GM23338 (cell line): Measurements from ENCODE around the gene SAP130. TPM values are rescaled to one million over a fixed set of nuclear protein-coding genes. Genes with fewer than 3 reads are reported as not detected.

Source experiments
- ATAC-seq: fragments of 200-7000 bp; cut with Tn5 transposase; 3 replicates; pipeline ENCODE4 v1.9.1; 2020
- DNase-seq: peaks from one replicate; pipeline ENCODE4 v3.0.0-alpha.2; 2015; ENCODE audit warnings: low spot score
- H2AFZ ChIP-seq: fragments of 200-600 bp; sonication (generic); 2 replicates; pipeline ENCODE4 v1.8.0; 2016; ENCODE audit warnings: antibody characterized with exemption, mild to moderate bottlenecking, moderate library complexity
- H3F3A ChIP-seq: fragments of 200-600 bp; sonication (generic); replicated peaks from 2 replicates; pipeline ENCODE4 v1.8.0; 2017; ENCODE audit warnings: antibody characterized with exemption, mixed run types, low read depth
- H3K27ac ChIP-seq: fragments of 200-600 bp; sonication (generic); 2 replicates; pipeline ENCODE4 v1.6.1; 2016; ENCODE audit warnings: low read depth
- H3K27me3 ChIP-seq: fragments of 200-600 bp; sonication (generic); 2 replicates; pipeline ENCODE4 v1.8.0; 2016; ENCODE audit warnings: mild to moderate bottlenecking, mixed run types, moderate library complexity; ENCODE audit not compliant: insufficient read depth
- H3K36me3 ChIP-seq: fragments of 200-600 bp; sonication (generic); 2 replicates; pipeline ENCODE4 v1.8.0; 2016; ENCODE audit warnings: mild to moderate bottlenecking; ENCODE audit not compliant: insufficient read depth
- H3K4me1 ChIP-seq: fragments of 200-600 bp; sonication (generic); 2 replicates; pipeline ENCODE4 v1.8.0; 2016; ENCODE audit warnings: mild to moderate bottlenecking, moderate library complexity; ENCODE audit not compliant: insufficient read depth
- H3K4me2 ChIP-seq: fragments of 200-600 bp; sonication (generic); 2 replicates; pipeline ENCODE4 v1.7.1; 2017; ENCODE audit warnings: mixed run types
- H3K4me3 ChIP-seq: fragments of 200-600 bp; sonication (generic); 2 replicates; pipeline ENCODE4 v1.6.1; 2016; ENCODE audit warnings: mixed run types
- H3K79me2 ChIP-seq: fragments of 200-600 bp; sonication (generic); replicated peaks from 2 replicates; pipeline ENCODE4 v1.8.0; 2017; ENCODE audit warnings: mild to moderate bottlenecking; ENCODE audit not compliant: insufficient read depth
- H3K9me2 ChIP-seq: fragments of 200-600 bp; sonication (generic); 2 replicates; pipeline ENCODE4 v1.8.0; 2017; ENCODE audit not compliant: insufficient read depth
- H4K20me1 ChIP-seq: fragments of 200-600 bp; sonication (generic); replicated peaks from 2 replicates; pipeline ENCODE4 v1.8.0; 2017; ENCODE audit warnings: mild to moderate bottlenecking; ENCODE audit not compliant: insufficient read depth
- H3K27ac Mint-ChIP-seq: 2 replicates; pipeline ENCODE4 v1.8.0; 2020; ENCODE audit warnings: inconsistent platforms, mild to moderate bottlenecking, moderate library complexity, mixed read lengths
- H3K27me3 Mint-ChIP-seq: 3 replicates; pipeline ENCODE4 v1.8.0; 2022; ENCODE audit warnings: low read depth, mild to moderate bottlenecking, moderate library complexity, mixed read lengths, inconsistent platforms; ENCODE audit not compliant: insufficient read depth, poor library complexity
- H3K36me3 Mint-ChIP-seq: 3 replicates; pipeline ENCODE4 v1.8.0; 2021; ENCODE audit warnings: low read depth, mild to moderate bottlenecking, inconsistent platforms, moderate library complexity, mixed read lengths
- H3K4me1 Mint-ChIP-seq: 3 replicates; pipeline ENCODE4 v1.8.0; 2020; ENCODE audit warnings: mild to moderate bottlenecking, inconsistent platforms, mixed read lengths
- H3K4me3 Mint-ChIP-seq: 3 replicates; pipeline ENCODE4 v1.8.0; 2021; ENCODE audit warnings: moderate library complexity, mild to moderate bottlenecking, inconsistent platforms, mixed read lengths
- H3K9me3 Mint-ChIP-seq: 3 replicates; pipeline ENCODE4 v1.8.0; 2020; ENCODE audit warnings: moderate library complexity, mild to moderate bottlenecking, inconsistent platforms, mixed read lengths
- CREB1 ChIP-seq: fragments of 250-450 bp; sonication (Bioruptor Pico); IDR thresholded peaks from 2 replicates; pipeline ENCODE4 v1.5.0; 2020; ENCODE audit warnings: low read depth, mild to moderate bottlenecking, moderate library complexity
- ETS1 ChIP-seq: IDR thresholded peaks from 2 replicates; pipeline ENCODE4 v1.6.1; 2016; ENCODE audit warnings: antibody characterized with exemption
- EZH2 ChIP-seq: fragments of 200-600 bp; sonication (generic); IDR thresholded peaks from one replicate; pipeline ENCODE4 v1.8.0; 2017; ENCODE audit warnings: antibody characterized with exemption, mild to moderate bottlenecking, low read depth; ENCODE audit not compliant: unreplicated experiment
- EZH2phosphoT487 ChIP-seq: fragments of 200-600 bp; sonication (generic); IDR thresholded peaks from one replicate; pipeline ENCODE4 v1.8.1; 2018; ENCODE audit warnings: antibody characterized with exemption; ENCODE audit not compliant: unreplicated experiment
- JUNB ChIP-seq: IDR thresholded peaks from one replicate; pipeline ENCODE4 v1.6.1; 2016; ENCODE audit warnings: antibody characterized with exemption; ENCODE audit not compliant: unreplicated experiment
- NANOG ChIP-seq: IDR thresholded peaks from 2 replicates; pipeline ENCODE4 v1.6.1; 2016; ENCODE audit warnings: antibody characterized with exemption, borderline replicate concordance
- POLR2AphosphoS5 ChIP-seq: IDR thresholded peaks from 2 replicates; pipeline ENCODE4 v1.6.1; 2016; ENCODE audit warnings: antibody characterized with exemption, low read depth
- STAT1 ChIP-seq: IDR thresholded peaks from one replicate; pipeline ENCODE4 v1.6.1; 2016; ENCODE audit warnings: antibody characterized with exemption; ENCODE audit not compliant: unreplicated experiment
- ZNF114 ChIP-seq: fragments of 250-450 bp; sonication (Bioruptor Pico); IDR thresholded peaks from 2 replicates; pipeline ENCODE4 v1.5.0; 2020; ENCODE audit warnings: mild to moderate bottlenecking, moderate library complexity
- ZNF331 ChIP-seq: fragments of 250-450 bp; sonication (Bioruptor Pico); IDR thresholded peaks from 2 replicates; pipeline ENCODE4 v1.5.0; 2020; ENCODE audit warnings: low read depth, mild to moderate bottlenecking, moderate library complexity
- polyA plus RNA-seq: library from polyadenylated mRNA; unstranded; fragments of >200 nt; fragmentation: Nextera tagmentation; extraction: Ambion mirVana; gene quantifications from 2 replicates; pipeline ENCODE4 v1.2.1, GENCODE V29; 2016
- total RNA-seq: library from RNA; depleted of rRNA; stranded (reverse); fragments of >200 nt; shearing (Covaris generic); gene quantifications from 2 replicates; pipeline ENCODE4 v1.2.3, GENCODE V29; 2014
- TF ChIP-seq, protein P1 (sequence below): IDR thresholded peaks from one replicate; pipeline ENCODE4 v1.6.1; 2018; ENCODE audit warnings: antibody characterized with exemption; ENCODE audit not compliant: unreplicated experiment
- TF ChIP-seq, protein P2 (sequence below), 2 experiments: fragments of 200-600 bp in 1 of 2; sonication (generic) in 1 of 2; conservative IDR thresholded peaks; 2 replicates each; pipeline versions ENCODE4 v1.5.1 to v1.6.1; 2016 to 2017; ENCODE audit warnings: antibody characterized with exemption in 2 of 2, low read depth in 2 of 2, mild to moderate bottlenecking in 2 of 2, moderate library complexity in 1 of 2
- TF ChIP-seq, protein P3 (sequence below): fragments of 250-450 bp; sonication (Bioruptor Pico); IDR thresholded peaks from 2 replicates; pipeline ENCODE4 v1.5.0; 2020; ENCODE audit warnings: mild to moderate bottlenecking, moderate library complexity

Gene SAP130
- total and polyA plus RNA-seq, 2 experiments from 2014 or later, result 19.5 to 35.1 TPM

- Histone ChIP-seq H3K27me3 (no peaks in the 10 kb centered on the region), H3F3A (no peaks in the 10 kb centered on the region), H3K27ac (no peak overlapping the region; the same call in 1 of the 2 replicates), H3K9me2 (no peaks in the 10 kb centered on the region), H3K4me2 (no peak overlapping the region), H3K36me3 (peaks cover 33% of the 10 kb centered on the region), H4K20me1 (peaks cover 5% of the 10 kb centered on the region), H3K4me3 (no peak overlapping the region), H2AFZ (no peak overlapping the region), H3K79me2 (no peaks in the 10 kb centered on the region; the same call in 1 of the 2 replicates), H3K4me1 (no peaks in the 10 kb centered on the region)
- Mint-ChIP-seq H3K4me1 (no peaks in the 10 kb centered on the region), H3K27ac (no peak overlapping the region), H3K27me3 (no peaks in the 10 kb centered on the region), H3K4me3 (no peak overlapping the region), H3K36me3 (peaks cover 38% of the 10 kb centered on the region), H3K9me3 (no peaks in the 10 kb centered on the region)
- TF ChIP-seq CREB1 (no peak), JUNB (no peak), ETS1 (no peak), EZH2phosphoT487 (no peak), EZH2 (no peak), NANOG (no peak), STAT1 (no peak), ZNF114 (no peak), ZNF331 (no peak), POLR2AphosphoS5 (no peak)
- TF ChIP-seq, protein P1, sequence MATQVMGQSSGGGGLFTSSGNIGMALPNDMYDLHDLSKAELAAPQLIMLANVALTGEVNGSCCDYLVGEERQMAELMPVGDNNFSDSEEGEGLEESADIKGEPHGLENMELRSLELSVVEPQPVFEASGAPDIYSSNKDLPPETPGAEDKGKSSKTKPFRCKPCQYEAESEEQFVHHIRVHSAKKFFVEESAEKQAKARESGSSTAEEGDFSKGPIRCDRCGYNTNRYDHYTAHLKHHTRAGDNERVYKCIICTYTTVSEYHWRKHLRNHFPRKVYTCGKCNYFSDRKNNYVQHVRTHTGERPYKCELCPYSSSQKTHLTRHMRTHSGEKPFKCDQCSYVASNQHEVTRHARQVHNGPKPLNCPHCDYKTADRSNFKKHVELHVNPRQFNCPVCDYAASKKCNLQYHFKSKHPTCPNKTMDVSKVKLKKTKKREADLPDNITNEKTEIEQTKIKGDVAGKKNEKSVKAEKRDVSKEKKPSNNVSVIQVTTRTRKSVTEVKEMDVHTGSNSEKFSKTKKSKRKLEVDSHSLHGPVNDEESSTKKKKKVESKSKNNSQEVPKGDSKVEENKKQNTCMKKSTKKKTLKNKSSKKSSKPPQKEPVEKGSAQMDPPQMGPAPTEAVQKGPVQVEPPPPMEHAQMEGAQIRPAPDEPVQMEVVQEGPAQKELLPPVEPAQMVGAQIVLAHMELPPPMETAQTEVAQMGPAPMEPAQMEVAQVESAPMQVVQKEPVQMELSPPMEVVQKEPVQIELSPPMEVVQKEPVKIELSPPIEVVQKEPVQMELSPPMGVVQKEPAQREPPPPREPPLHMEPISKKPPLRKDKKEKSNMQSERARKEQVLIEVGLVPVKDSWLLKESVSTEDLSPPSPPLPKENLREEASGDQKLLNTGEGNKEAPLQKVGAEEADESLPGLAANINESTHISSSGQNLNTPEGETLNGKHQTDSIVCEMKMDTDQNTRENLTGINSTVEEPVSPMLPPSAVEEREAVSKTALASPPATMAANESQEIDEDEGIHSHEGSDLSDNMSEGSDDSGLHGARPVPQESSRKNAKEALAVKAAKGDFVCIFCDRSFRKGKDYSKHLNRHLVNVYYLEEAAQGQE, result no peak
- TF ChIP-seq, protein P2, sequence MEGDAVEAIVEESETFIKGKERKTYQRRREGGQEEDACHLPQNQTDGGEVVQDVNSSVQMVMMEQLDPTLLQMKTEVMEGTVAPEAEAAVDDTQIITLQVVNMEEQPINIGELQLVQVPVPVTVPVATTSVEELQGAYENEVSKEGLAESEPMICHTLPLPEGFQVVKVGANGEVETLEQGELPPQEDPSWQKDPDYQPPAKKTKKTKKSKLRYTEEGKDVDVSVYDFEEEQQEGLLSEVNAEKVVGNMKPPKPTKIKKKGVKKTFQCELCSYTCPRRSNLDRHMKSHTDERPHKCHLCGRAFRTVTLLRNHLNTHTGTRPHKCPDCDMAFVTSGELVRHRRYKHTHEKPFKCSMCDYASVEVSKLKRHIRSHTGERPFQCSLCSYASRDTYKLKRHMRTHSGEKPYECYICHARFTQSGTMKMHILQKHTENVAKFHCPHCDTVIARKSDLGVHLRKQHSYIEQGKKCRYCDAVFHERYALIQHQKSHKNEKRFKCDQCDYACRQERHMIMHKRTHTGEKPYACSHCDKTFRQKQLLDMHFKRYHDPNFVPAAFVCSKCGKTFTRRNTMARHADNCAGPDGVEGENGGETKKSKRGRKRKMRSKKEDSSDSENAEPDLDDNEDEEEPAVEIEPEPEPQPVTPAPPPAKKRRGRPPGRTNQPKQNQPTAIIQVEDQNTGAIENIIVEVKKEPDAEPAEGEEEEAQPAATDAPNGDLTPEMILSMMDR (conservative IDR thresholded peaks at IDR 0.05; ENCODE audit: low read depth in 2 of 2), result no peak
- TF ChIP-seq, protein P3, sequence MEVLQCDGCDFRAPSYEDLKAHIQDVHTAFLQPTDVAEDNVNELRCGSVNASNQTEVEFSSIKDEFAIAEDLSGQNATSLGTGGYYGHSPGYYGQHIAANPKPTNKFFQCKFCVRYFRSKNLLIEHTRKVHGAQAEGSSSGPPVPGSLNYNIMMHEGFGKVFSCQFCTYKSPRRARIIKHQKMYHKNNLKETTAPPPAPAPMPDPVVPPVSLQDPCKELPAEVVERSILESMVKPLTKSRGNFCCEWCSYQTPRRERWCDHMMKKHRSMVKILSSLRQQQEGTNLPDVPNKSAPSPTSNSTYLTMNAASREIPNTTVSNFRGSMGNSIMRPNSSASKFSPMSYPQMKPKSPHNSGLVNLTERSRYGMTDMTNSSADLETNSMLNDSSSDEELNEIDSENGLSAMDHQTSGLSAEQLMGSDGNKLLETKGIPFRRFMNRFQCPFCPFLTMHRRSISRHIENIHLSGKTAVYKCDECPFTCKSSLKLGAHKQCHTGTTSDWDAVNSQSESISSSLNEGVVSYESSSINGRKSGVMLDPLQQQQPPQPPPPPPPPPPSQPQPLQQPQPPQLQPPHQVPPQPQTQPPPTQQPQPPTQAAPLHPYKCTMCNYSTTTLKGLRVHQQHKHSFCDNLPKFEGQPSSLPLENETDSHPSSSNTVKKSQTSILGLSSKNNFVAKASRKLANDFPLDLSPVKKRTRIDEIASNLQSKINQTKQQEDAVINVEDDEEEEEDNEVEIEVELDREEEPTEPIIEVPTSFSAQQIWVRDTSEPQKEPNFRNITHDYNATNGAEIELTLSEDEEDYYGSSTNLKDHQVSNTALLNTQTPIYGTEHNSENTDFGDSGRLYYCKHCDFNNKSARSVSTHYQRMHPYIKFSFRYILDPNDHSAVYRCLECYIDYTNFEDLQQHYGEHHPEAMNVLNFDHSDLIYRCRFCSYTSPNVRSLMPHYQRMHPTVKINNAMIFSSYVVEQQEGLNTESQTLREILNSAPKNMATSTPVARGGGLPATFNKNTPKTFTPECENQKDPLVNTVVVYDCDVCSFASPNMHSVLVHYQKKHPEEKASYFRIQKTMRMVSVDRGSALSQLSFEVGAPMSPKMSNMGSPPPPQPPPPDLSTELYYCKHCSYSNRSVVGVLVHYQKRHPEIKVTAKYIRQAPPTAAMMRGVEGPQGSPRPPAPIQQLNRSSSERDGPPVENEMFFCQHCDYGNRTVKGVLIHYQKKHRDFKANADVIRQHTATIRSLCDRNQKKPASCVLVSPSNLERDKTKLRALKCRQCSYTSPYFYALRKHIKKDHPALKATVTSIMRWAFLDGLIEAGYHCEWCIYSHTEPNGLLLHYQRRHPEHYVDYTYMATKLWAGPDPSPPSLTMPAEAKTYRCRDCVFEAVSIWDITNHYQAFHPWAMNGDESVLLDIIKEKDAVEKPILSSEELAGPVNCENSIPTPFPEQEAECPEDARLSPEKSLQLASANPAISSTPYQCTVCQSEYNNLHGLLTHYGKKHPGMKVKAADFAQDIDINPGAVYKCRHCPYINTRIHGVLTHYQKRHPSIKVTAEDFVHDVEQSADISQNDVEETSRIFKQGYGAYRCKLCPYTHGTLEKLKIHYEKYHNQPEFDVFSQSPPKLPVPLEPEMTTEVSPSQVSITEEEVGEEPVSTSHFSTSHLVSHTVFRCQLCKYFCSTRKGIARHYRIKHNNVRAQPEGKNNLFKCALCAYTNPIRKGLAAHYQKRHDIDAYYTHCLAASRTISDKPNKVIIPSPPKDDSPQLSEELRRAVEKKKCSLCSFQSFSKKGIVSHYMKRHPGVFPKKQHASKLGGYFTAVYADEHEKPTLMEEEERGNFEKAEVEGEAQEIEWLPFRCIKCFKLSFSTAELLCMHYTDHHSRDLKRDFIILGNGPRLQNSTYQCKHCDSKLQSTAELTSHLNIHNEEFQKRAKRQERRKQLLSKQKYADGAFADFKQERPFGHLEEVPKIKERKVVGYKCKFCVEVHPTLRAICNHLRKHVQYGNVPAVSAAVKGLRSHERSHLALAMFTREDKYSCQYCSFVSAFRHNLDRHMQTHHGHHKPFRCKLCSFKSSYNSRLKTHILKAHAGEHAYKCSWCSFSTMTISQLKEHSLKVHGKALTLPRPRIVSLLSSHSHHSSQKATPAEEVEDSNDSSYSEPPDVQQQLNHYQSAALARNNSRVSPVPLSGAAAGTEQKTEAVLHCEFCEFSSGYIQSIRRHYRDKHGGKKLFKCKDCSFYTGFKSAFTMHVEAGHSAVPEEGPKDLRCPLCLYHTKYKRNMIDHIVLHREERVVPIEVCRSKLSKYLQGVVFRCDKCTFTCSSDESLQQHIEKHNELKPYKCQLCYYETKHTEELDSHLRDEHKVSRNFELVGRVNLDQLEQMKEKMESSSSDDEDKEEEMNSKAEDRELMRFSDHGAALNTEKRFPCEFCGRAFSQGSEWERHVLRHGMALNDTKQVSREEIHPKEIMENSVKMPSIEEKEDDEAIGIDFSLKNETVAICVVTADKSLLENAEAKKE (CRISPR knock-in tag), result no peak
- ATAC-seq (no peak), DNase-seq (no peak)
These were observed 74.0 kb downstream of the SAP130 start for GRCh38 chr2:127953849-127954248.
